Ovary (tissue), 9 donors: ENCODE data around the gene OAS2. TPM values are rescaled to one million over a fixed set of nuclear protein-coding genes. Genes with fewer than 3 reads are reported as not detected.

Source experiments
- DNase-seq, 5 donors: peaks; one replicate each; pipeline ENCODE4 v3.0.0-alpha.2; 2019 to 2020
- H3K27ac ChIP-seq, 2 donors: fragments of 200-600 bp; one replicate each; pipeline versions ENCODE4 v1.5.1 to v1.8.0; 2019 to 2022
- H3K27me3 ChIP-seq: fragments of 200-600 bp; one replicate; pipeline ENCODE4 v1.8.0; 2022
- H3K36me3 ChIP-seq: fragments of 200-600 bp; sonication (generic); one replicate; pipeline ENCODE4 v1.5.1; 2019
- H3K4me1 ChIP-seq: one replicate; pipeline ENCODE4 v1.8.1; 2013; ENCODE audit warnings: mild to moderate bottlenecking, moderate library complexity; ENCODE audit not compliant: insufficient read depth
- H3K4me3 ChIP-seq: fragments of 200-600 bp; sonication (generic); one replicate; pipeline ENCODE4 v1.5.1; 2017
- H3K9me3 ChIP-seq, 2 donors: fragments of 200-600 bp in 1 of 2; sonication (generic) in 1 of 2; one replicate each; pipeline versions ENCODE4 v1.5.1 to v1.8.1; 2013 to 2019; ENCODE audit warnings: mild to moderate bottlenecking in 1 of 2, moderate library complexity in 1 of 2
- EP300 ChIP-seq: sonication (generic); formaldehyde crosslinking; IDR thresholded peaks from one replicate; pipeline ENCODE4 v1.6.1; 2017; ENCODE audit warnings: antibody characterized with exemption
- POLR2A ChIP-seq: fragments of 450-650 bp; IDR thresholded peaks from one replicate; pipeline ENCODE4 v1.6.1; 2017; ENCODE audit warnings: antibody characterized with exemption, mild to moderate bottlenecking, moderate library complexity
- WGBS, 3 donors: extraction: QIAGEN DNeasy Blood & Tissue Kit in 1 of 3; methylation state at CpG; one replicate each; pipeline versions ENCODE4 v1.1.5 to v1.1.7; 2013 to 2017; 5-methylcytosine and 5-hydroxymethylcytosine counted together
- intact Hi-C, 4 donors: fragments of 100-400 bp; cut with DNase I; formaldehyde crosslinking; loops; one replicate each; pipeline versions ENCODE4 v1.11.0 to v1.15.1; 2022 to 2023
- polyA plus RNA-seq, 2 donors: library from polyadenylated mRNA; stranded (reverse); fragments of 200-250 nt in 1 of 2; fragments of 350-450 nt in 1 of 2; fragmentation: Illumina TruSeq in 1 of 2; extraction: RNeasy Lipid Tissue Mini Kit (QIAGEN cat#74804) in 1 of 2; gene quantifications; one replicate each; pipeline ENCODE4 v1.2.3, GENCODE V29; 2013 to 2014
- total RNA-seq, 7 donors: library from RNA; depleted of rRNA in 2 of 7; stranded (reverse); fragments of >200 nt in 2 of 7; fragmentation: NEBNext Ultra II Directional in 3 of 7; extraction: Animal tissue kit (Norgen Biotek cat#: 25700) in 3 of 7; gene quantifications; one replicate each; pipeline versions ENCODE4 v1.1.0 to v1.2.4, GENCODE V29; 2016 to 2023
- TF ChIP-seq, protein P1 (sequence below), 3 donors: fragments of 450-650 bp in 2 of 3; fragments of 200-600 bp in 1 of 3; IDR thresholded peaks; one replicate each; pipeline versions ENCODE4 v1.5.1 to v1.8.0; 2016 to 2022; ENCODE audit warnings: antibody characterized with exemption in 3 of 3, mild to moderate bottlenecking in 1 of 3
- donor health status: DM: no; HTN: no; CAD: no; lungs with moderate emphysema.
- donor health status: DM: no; HTN: no; CAD: no.
- donor health status: Bipolar disorder and iron deficiency.
- donor health status: DM: yes; HTN: yes; CAD: no.
- donor health status: DM: no; HTN: no; CAD: no.
- donor health status: DM: yes; HTN: yes; CAD: no.

Gene OAS2
- total and polyA plus RNA-seq, 9 donors = 1.4 to 57.0 (median 3.6) TPM

DNA sequence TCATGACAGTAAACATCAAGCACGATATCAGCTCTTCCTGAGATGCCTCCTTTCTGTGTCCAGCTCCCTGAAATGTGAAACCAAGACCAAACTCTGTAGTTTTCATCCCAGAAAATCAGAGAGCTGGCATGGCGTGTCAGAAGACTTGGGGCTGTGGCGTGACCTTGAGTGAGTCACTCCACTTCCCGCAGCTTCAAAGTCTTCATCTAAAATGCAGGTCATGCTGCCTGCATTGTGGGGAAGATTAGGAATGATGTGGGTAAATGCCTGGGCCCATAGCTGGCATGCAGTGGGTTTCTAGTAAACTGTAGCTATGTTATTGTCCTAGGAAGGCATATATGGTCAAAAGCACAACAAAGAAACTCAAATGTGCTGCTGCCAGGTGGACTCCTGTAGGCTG, 28.8 kb downstream of the OAS2 start:
- no peaks in the 10 kb centered on the region for H3K36me3 ChIP-seq
- no peak for DNase-seq
- WGBS, 3 donors = 50 to 78% (median 60%) methylated on average over 4 of the region's 4 CpGs

DNA sequence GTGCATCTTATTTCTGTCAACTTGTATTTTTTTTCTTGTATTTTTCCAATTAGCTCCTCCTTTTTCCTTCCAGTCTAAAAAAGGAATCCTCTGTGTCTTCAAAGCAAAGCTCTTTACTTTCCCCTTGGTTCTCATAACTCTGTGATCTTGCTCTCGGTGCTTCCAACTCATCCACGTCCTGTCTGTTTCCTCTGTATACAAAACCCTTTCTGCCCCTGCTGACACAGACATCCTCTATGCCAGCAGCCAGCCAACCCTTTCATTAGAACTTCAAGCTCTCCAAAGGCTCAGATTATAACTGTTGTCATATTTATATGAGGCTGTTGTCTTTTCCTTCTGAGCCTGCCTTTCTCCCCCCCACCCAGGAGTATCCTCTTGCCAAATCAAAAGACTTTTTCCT, 32.4 kb downstream of the OAS2 start:
- Histone ChIP-seq H3K27me3 (no peaks in the 10 kb centered on the region), H3K4me1 (no peaks in the 10 kb centered on the region), H3K9me3 (no peaks in the 10 kb centered on the region), H3K36me3 (no peaks in the 10 kb centered on the region), H3K27ac (no peak overlapping the region), H3K4me3 (no peak overlapping the region)
- 74 to 79% (median 78%) methylated on average over 2 of the region's 2 CpGs for WGBS, 3 donors
- TF ChIP-seq EP300 (no peak), POLR2A (no peak)
- TF ChIP-seq, protein P1, sequence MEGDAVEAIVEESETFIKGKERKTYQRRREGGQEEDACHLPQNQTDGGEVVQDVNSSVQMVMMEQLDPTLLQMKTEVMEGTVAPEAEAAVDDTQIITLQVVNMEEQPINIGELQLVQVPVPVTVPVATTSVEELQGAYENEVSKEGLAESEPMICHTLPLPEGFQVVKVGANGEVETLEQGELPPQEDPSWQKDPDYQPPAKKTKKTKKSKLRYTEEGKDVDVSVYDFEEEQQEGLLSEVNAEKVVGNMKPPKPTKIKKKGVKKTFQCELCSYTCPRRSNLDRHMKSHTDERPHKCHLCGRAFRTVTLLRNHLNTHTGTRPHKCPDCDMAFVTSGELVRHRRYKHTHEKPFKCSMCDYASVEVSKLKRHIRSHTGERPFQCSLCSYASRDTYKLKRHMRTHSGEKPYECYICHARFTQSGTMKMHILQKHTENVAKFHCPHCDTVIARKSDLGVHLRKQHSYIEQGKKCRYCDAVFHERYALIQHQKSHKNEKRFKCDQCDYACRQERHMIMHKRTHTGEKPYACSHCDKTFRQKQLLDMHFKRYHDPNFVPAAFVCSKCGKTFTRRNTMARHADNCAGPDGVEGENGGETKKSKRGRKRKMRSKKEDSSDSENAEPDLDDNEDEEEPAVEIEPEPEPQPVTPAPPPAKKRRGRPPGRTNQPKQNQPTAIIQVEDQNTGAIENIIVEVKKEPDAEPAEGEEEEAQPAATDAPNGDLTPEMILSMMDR (IDR thresholded peaks at IDR 0.05) = no peak
- intact Hi-C loops = no loop called here
- no peak for DNase-seq

More for the DNA sequence above, 28.8 kb downstream of the OAS2 start:
- intact Hi-C loops = no loop called here
- Histone ChIP-seq H3K27me3 (no peaks in the 10 kb centered on the region), H3K27ac (no peak overlapping the region), H3K9me3 (no peaks in the 10 kb centered on the region), H3K4me3 (no peak overlapping the region), H3K4me1 (no peaks in the 10 kb centered on the region)
- TF ChIP-seq, protein P1 (IDR thresholded peaks at IDR 0.05) = no peak
- TF ChIP-seq EP300 = no peak
- TF ChIP-seq POLR2A = no peak

DNA sequence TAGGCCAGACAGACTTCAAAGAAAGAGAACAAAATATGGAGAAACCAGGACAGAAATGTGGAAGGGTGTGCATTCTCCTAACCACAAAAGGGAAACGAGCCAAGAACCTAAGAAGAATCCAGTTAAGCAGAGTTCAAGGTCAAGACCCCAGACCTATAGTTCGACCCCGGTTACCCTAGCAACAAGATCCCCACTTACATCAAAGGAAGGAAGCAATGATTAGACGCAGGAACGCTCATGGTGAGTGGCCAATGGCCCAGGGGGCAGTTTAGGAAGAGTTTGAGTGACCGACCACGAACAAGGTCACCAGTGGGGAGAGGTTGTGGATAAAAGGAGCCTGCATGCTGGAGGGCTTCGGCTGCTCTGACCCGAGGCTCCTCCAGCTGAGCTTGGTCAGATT, 36.2 kb downstream of the OAS2 start:
- no peak for DNase-seq
- Histone ChIP-seq H3K27ac (no peak overlapping the region), H3K9me3 (no peaks in the 10 kb centered on the region), H3K4me3 (no peak overlapping the region), H3K36me3 (no peaks in the 10 kb centered on the region), H3K27me3 (no peaks in the 10 kb centered on the region), H3K4me1 (no peaks in the 10 kb centered on the region)
- 44 to 64% (median 45%) methylated on average over 9 of the region's 9 CpGs for WGBS, 3 donors
- intact Hi-C loops = no loop called here
- TF ChIP-seq POLR2A (no peak), EP300 (no peak)
- TF ChIP-seq, protein P1 (IDR thresholded peaks at IDR 0.05) = no peak

DNA sequence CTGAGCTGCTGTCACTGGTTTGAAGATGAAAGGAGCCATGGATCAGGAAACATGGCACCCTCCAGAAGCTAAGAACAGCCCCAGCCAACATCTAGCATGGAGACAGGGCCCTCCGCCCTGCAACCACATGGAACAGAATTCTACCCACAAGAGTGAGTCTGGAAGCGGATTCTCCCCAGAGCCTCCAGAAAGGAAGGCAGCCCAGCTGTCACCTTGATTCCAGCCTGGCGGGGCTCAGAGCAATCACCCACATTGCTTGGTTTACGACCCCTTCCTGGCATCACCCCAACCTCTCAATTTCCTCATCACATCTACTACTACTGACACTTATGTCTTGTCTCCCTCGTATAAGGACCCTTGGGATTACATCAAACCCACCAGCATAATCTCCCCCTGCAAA, 38.5 kb downstream of the OAS2 start:
- 75 to 79% (median 76%) methylated on average over 5 of the region's 5 CpGs for WGBS, 3 donors
- intact Hi-C loops = no loop called here

More for the DNA sequence above, 38.5 kb downstream of the OAS2 start:
- Histone ChIP-seq H3K4me3 (no peak overlapping the region), H3K27me3 (no peaks in the 10 kb centered on the region), H3K36me3 (no peaks in the 10 kb centered on the region), H3K9me3 (no peaks in the 10 kb centered on the region), H3K4me1 (no peaks in the 10 kb centered on the region), H3K27ac (no peak overlapping the region)
- TF ChIP-seq, protein P1 (IDR thresholded peaks at IDR 0.05) = no peak
- TF ChIP-seq EP300 (no peak), POLR2A (no peak)
- no peak for DNase-seq
